MCF 10A (cell line): ENCODE measurements around the gene ATG5. TPM values are rescaled to one million over a fixed set of nuclear protein-coding genes. Genes with fewer than 3 reads are reported as not detected.

ENCODE experiments used
- BruUV-seq: library from RNA; stranded (reverse); fragments of 400-500 nt; replicated peaks from 2 replicates; lab custom pipeline; 2021; lab: Mats Ljungman, UMichigan
- CTCF ChIA-PET: fragments of 300-600 bp; sonication (Branson Sonifier 250); formaldehyde crosslinking; extraction: SDS; loops from one replicate; lab custom pipeline; 2021; ENCODE audit warnings: antibody characterized with exemption, inconsistent platforms; lab: Yijun Ruan, JAX
- POLR2A ChIA-PET: fragments of 300-600, 350-650 bp; sonication (Branson Sonifier 250); formaldehyde crosslinking; extraction: SDS; loops from one replicate; lab custom pipeline; 2020; ENCODE audit warnings: antibody characterized with exemption, inconsistent platforms; lab: Yijun Ruan, JAX
- DNase-seq: peaks from one replicate; pipeline ENCODE4 v3.0.0-alpha.2; 2018; ENCODE audit not compliant: unreplicated experiment
- H3K27ac Mint-ChIP-seq: one replicate; pipeline ENCODE4 v1.8.0; 2022; ENCODE audit warnings: mild to moderate bottlenecking, low read depth, mixed read lengths; ENCODE audit not compliant: unreplicated experiment
- H3K27me3 Mint-ChIP-seq: one replicate; pipeline ENCODE4 v1.8.0; 2022; ENCODE audit warnings: mixed read lengths; ENCODE audit not compliant: insufficient read depth, unreplicated experiment
- H3K36me3 Mint-ChIP-seq: one replicate; pipeline ENCODE4 v1.8.0; 2022; ENCODE audit warnings: mild to moderate bottlenecking, moderate library complexity, mixed read lengths; ENCODE audit not compliant: insufficient read depth, unreplicated experiment
- H3K4me1 Mint-ChIP-seq: one replicate; pipeline ENCODE4 v1.8.0; 2022; ENCODE audit warnings: mixed read lengths; ENCODE audit not compliant: insufficient read depth, unreplicated experiment
- H3K4me3 Mint-ChIP-seq: one replicate; pipeline ENCODE4 v1.8.0; 2022; ENCODE audit warnings: mild to moderate bottlenecking, moderate library complexity, mixed read lengths; ENCODE audit not compliant: unreplicated experiment
- H3K9me3 Mint-ChIP-seq: one replicate; pipeline ENCODE4 v1.8.0; 2022; ENCODE audit warnings: mixed read lengths; ENCODE audit not compliant: unreplicated experiment
- intact Hi-C: fragments of 100-400 bp; cut with micrococcal nuclease; formaldehyde crosslinking; loops from 2 replicates; pipeline ENCODE4 v1.14.1; 2022
- total RNA-seq: library from RNA; stranded (reverse); gene quantifications from 2 replicates; pipeline ENCODE4 v1.2.3, GENCODE V29; 2022
- TF ChIP-seq, protein P1 (sequence below): fragments of 200-600 bp; IDR thresholded peaks from one replicate; pipeline ENCODE4 v1.8.0; 2022; ENCODE audit warnings: antibody characterized with exemption, mild to moderate bottlenecking; ENCODE audit not compliant: unreplicated experiment

The ATG5 gene
- total RNA-seq, 1 experiment from 2014 or later = 33.3 TPM

- ChIA-PET CTCF (interaction anchor here (0.6 to 1.2 kb wide), 3 partner anchors 38 to 833 kb away, joined by 4 to 6 read pairs (median 4); no protein-coding TSS in a partner anchor), POLR2A (interaction anchor here (0.7 to 1.1 kb wide), 4 partner anchors 10 to 775 kb away, joined by 3 to 8 read pairs (median 4); no protein-coding TSS in a partner anchor)
- Mint-ChIP-seq H3K4me1 (peaks cover 30% of the 10 kb centered on the region), H3K27ac (no peak overlapping the region), H3K36me3 (peaks cover 7% of the 10 kb centered on the region), H3K9me3 (no peaks in the 10 kb centered on the region), H3K27me3 (no peaks in the 10 kb centered on the region), H3K4me3 (no peak overlapping the region)
- TF ChIP-seq, protein P1, sequence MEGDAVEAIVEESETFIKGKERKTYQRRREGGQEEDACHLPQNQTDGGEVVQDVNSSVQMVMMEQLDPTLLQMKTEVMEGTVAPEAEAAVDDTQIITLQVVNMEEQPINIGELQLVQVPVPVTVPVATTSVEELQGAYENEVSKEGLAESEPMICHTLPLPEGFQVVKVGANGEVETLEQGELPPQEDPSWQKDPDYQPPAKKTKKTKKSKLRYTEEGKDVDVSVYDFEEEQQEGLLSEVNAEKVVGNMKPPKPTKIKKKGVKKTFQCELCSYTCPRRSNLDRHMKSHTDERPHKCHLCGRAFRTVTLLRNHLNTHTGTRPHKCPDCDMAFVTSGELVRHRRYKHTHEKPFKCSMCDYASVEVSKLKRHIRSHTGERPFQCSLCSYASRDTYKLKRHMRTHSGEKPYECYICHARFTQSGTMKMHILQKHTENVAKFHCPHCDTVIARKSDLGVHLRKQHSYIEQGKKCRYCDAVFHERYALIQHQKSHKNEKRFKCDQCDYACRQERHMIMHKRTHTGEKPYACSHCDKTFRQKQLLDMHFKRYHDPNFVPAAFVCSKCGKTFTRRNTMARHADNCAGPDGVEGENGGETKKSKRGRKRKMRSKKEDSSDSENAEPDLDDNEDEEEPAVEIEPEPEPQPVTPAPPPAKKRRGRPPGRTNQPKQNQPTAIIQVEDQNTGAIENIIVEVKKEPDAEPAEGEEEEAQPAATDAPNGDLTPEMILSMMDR = no peak
- intact Hi-C loops = no loop called here
- DNase-seq = no peak
- no TSS peak for BruUV-seq
Observed at GRCh38 chr6:106258726-106259125, 66.8 kb downstream of the ATG5 start.

DNA sequence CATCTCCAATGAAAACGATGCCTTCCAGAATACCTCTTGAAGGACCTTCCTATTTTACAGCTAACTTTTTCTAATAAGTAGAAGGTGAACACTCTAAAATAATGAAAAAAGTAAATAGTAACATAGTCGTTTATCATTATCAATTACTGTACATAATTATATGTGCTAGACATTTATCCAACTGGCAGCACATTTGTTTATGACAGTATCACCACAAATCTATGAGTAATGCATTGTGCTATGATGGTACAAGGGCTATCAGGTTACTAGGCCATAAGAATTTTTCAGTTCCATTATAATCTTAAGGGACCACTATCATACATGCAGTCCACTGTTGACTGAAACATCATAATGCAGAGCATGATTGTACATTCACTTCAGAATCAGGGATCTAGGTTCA lies 68.4 kb downstream of the ATG5 start:
- CTCF ChIA-PET = interaction anchor here (0.6 to 2.5 kb wide), 2 partner anchors 34 to 1438 kb away, joined by 3 to 12 read pairs; no protein-coding TSS in a partner anchor
- DNase-seq = peak; percentile 25
- intact Hi-C loops = no loop called here
- H3K27me3 Mint-ChIP-seq = no peaks in the 10 kb centered on the region
- peaks cover 7% of the 10 kb centered on the region for H3K36me3 Mint-ChIP-seq
- H3K4me3 Mint-ChIP-seq = no peak overlapping the region
- no TSS peak for BruUV-seq
- POLR2A ChIA-PET = interaction anchor here (1.2 to 1.5 kb wide), 3 partner anchors 14 to 824 kb away, joined by 3 read pairs; no protein-coding TSS in a partner anchor
- H3K4me1 Mint-ChIP-seq = peaks cover 44% of the 10 kb centered on the region
- no peaks in the 10 kb centered on the region for H3K9me3 Mint-ChIP-seq
- H3K27ac Mint-ChIP-seq = no peak overlapping the region
- TF ChIP-seq, protein P1 = no peak

GRCh38 chr6:106256201-106256968 lies 69.2 kb downstream of the ATG5 start:
- TF ChIP-seq, protein P1 = no peak
- no TSS peak for BruUV-seq
- peak; percentile 21 for DNase-seq
- peaks cover 42% of the 10 kb centered on the region for H3K4me1 Mint-ChIP-seq
- no peaks in the 10 kb centered on the region for H3K9me3 Mint-ChIP-seq
- ChIA-PET CTCF (interaction anchor here (2.5 kb wide), 1 partner anchor 33 kb away, joined by 12 read pairs; no protein-coding TSS in a partner anchor), POLR2A (interaction anchor here (1.4 to 1.5 kb wide), 2 partner anchors 15 to 824 kb away, joined by 3 read pairs; no protein-coding TSS in a partner anchor)
- H3K27ac Mint-ChIP-seq = no peak overlapping the region
- intact Hi-C loops = no loop called here
- peaks cover 2% of the 10 kb centered on the region for H3K36me3 Mint-ChIP-seq
- H3K27me3 Mint-ChIP-seq = no peaks in the 10 kb centered on the region
- H3K4me3 Mint-ChIP-seq = no peak overlapping the region

DNA sequence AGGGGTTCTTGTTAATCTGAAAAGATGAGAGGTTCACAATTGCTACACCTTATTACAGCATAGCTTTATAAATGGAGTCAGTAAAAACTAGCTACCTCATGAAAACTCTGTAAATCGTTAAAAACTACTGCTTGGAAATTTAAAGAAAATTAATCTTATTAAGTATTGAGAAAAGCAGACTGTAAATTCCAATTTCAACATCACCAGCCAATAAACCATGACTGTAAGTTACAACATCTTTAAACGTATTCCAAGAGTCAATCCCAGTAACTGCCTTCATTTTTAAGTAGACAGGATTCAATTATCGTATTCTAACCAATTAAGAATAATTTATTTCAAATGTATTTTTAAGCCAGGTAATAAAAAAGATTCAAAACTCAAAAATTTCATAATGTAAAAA lies 70.3 kb downstream of the ATG5 start:
- intact Hi-C loops = no loop called here
- H3K36me3 Mint-ChIP-seq = no peaks in the 10 kb centered on the region
- BruUV-seq = no TSS peak
- TF ChIP-seq, protein P1 = no peak
- H3K9me3 Mint-ChIP-seq = no peaks in the 10 kb centered on the region
- H3K4me1 Mint-ChIP-seq = peaks cover 41% of the 10 kb centered on the region
- no peak overlapping the region for H3K27ac Mint-ChIP-seq
- POLR2A ChIA-PET = interaction anchor here (0.6 kb wide), 1 partner anchor 47 kb away, joined by 4 read pairs; no protein-coding TSS in a partner anchor
- no peak for DNase-seq
- H3K27me3 Mint-ChIP-seq = no peaks in the 10 kb centered on the region
- no peak overlapping the region for H3K4me3 Mint-ChIP-seq
- CTCF ChIA-PET = interaction anchor here (0.5 to 2.1 kb wide), 2 partner anchors 32 to 824 kb away, joined by 3 to 11 read pairs; no protein-coding TSS in a partner anchor
